A375 (cell line): ENCODE results near the gene LY6G6D. TPM values are rescaled to one million over a fixed set of nuclear protein-coding genes. Genes with fewer than 3 reads are reported as not detected.

ENCODE experiments used
- total RNA-seq: library from RNA; depleted of rRNA; stranded (reverse); fragments of >200 nt; shearing (Covaris generic); gene quantifications from 2 replicates; pipeline ENCODE4 v1.2.3, GENCODE V29; 2014; rRNA removed

Gene LY6G6D, protein sequence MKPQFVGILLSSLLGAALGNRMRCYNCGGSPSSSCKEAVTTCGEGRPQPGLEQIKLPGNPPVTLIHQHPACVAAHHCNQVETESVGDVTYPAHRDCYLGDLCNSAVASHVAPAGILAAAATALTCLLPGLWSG
- not detected in 2 replicates for total RNA-seq

DNA sequence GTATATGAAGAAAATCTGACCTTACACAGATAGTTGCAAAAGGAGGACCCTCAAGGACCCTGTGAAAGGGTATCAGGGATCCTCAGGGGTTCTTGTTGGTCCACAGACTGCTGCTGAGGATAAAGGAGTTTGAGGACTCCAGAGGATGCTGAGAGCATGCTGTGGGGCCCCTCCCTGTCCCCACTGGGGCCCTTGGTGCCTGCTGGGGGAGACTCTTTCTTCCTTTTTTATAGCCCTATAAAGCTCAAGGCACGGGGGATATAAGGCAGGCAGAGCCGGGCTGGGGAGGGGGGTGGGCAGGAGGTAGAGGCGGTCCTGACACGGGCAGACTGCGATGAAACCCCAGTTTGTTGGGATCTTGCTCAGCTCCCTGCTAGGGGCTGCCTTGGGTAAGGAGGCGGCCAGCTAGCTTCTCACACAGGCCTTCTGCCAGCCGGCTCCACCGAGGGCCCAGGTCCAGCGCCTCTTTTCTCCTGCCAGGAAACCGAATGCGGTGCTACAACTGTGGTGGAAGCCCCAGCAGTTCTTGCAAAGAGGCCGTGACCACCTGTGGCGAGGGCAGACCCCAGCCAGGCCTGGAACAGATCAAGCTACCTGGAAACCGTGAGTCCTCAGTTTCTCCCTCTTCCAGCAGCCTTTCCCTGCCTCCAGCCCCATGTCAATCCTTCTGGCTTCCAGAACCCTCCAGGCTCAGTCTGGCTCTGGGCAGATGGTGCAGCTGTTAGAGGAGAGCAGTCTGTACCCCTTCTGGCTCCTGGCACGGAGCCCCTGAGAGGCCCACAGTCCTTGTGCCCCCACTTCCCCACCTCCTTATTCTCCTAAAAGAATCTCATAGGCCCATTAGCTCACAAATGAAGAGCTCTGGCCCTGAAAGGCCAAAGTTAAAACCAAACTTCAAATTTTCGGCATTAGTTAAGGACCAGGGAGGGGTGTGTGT lies at the start of gene LY6G6D:
LY6G6D (plus strand) TSS at position 327 of the 937 bp plus-strand sequence; CDS start at position 335, 8 bp downstream.

DNA sequence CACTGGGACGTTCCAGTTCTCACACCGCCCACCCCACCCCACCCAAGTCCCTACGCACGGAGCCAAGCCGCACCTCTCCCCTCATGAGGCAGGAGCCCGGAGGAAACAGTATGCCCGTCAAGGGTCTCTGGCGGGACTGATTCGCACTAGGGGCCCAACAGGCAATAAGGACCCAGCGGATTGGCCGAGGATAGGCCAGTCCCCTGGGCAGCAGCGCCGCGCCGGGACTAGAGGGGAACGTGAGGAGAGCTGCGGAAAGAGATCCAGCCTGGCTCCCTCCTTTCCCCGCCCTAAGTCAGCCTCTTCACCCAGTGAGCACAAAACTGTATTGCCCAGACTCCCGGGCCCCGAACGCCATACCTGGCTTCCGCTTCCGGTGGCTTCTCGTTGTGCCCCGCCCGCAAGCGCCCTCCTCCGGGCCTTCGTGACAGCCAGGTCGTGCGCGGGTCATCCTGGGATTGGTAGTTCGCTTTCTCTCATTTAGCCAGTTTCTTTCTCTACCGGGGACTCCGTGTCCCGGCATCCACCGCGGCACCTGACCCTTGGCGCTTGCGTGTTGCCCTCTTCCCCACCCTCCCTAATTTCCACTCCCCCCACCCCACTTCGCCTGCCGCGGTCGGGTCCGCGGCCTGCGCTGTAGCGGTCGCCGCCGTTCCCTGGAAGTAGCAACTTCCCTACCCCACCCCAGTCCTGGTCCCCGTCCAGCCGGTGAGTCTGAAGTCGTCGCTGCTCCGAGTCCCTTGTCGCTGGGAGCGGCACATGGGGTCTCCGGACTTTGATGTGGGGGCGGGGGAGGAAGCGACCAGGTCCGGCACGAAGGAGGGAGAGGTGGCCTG lies 49.4 kb upstream of the LY6G6D start, which contains the start of gene CSNK2B:
CSNK2B (plus strand) TSS at position 580 of the 836 bp plus-strand sequence. CDS start 752 bp downstream, outside the sequence.

DNA sequence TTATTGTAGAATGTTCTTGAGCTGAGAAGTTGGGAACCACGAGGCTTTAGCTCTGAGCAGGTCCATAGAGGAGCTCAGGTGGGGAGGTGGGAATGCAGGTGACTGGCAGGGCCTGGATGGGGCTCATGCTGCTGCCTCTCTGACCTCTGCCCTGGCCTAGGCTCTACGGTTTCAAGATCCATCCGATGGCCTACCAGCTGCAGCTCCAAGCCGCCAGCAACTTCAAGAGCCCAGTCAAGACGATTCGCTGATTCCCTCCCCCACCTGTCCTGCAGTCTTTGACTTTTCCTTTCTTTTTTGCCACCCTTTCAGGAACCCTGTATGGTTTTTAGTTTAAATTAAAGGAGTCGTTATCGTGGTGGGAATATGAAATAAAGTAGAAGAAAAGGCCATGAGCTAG lies 45.5 kb upstream of the LY6G6D start, which contains the start of gene LY6G5B:
LY6G5B (plus strand) TSS at position 301 of the 400 bp plus-strand sequence. CDS start 975 bp downstream, outside the sequence.

DNA sequence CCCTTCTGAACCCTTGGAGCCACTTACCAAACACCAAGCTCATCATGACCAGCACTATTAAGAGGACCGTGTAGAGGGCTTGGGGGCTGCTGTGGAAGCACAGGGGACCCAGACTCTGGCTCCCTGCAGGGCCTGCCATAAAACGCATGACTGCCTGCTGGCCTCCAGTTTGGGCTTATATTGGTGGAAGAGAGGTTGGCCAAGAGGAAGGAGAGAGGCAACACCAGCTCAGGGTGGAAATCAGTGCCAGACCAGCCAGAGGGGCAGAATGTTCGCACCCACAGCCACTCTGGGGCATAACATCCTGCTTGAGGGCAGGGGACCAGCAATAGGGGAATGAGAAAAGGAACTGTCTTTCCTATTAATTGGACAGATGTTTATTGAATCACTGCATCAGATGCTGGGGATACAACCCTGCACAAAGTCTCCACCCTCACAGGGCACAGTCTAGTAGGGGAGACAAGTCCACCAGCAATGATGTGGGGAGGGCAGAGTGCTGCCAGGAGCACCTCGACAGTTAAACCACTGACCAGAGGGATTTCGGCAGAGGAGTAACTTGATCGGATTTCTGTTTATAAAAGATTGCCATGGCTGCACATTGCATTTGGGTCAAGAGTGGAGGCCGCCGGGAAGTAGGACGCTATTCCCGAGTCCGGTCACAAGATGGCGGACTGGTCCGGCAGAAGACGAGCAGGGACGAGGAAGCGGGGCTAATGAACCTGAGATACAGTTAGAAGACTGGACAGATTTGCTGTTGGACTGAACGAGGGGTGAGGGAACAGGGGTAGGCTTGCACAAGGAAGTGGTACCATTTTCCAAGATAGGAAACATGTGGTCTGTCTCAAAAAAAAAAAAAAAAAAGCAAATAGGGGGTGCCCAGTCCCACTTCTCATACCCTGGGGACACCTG lies 34.7 kb upstream of the LY6G6D start, which contains the start of gene LY6G5C:
LY6G5C (minus strand) TSS at position 842 of the 909 bp plus-strand sequence; CDS start at position 148, 694 bp downstream.

DNA sequence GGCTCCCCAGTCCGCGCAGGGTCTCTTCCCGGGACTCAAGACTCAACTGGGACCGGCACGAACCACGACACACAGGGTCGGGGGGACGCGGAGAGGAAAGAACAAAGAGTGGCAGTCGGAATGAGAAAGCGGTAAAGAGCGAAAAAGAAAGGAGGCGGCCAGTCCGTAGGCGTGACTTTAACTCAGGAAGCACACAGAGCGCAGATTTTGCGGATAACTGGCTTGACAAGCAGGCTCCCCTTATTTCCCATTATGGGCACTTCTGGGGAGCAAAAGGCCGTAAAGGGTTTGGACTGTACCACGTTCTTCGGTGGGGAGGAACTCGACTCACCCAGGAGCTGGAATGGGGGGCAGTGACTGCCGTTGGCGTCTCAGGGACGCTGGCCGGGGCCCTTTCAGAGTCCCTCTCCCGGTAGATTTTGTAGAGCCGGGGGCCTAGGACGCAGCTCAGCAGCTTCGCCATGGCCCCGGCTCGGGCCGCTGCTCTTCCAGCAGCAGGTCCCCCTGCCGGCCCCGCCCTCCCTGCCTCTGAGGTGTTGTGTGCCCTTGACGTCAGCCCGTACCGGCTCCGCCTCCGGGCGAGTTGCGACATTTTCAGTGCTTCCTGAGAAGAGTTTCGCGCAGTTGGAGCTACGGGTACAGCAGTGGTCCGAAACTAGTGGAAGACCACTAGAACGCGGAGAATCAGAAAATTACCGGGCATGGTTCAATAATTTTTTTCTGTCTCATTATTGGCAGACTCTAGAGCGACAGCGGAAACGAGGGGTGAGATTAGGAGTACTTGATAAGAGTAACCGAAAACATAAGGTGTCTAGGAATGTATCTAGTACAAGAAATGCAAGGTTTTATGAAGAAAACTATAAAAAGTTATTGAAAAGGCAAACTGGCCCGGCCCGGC lies 12.1 kb upstream of the LY6G6D start, which contains the start of gene ABHD16A:
ABHD16A (minus strand) TSS at position 506 of the 898 bp plus-strand sequence; CDS start at position 463, 43 bp downstream.

DNA sequence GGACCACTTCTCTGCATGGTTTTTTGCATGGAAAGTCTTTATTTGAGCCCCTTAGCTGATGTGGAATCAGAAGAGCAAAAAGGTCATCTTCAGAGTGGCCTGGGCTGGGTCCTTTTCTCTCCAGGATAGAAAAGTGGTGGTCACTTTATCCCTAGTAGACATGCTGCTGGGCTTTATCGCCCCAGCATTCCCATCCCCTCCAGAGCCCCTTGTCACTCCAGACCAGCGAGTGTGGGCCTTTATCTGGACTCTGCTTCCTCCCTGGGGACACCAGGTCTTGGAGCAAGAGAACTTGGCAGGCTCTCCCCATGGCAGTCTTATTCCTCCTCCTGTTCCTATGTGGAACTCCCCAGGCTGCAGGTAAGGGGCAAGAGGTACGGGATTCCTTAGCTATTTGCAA lies 8.5 kb upstream of the LY6G6D start, which contains the start of gene LY6G6F:
LY6G6F (plus strand) TSS at position 268 of the 400 bp plus-strand sequence; CDS start at position 309, 41 bp downstream.

DNA sequence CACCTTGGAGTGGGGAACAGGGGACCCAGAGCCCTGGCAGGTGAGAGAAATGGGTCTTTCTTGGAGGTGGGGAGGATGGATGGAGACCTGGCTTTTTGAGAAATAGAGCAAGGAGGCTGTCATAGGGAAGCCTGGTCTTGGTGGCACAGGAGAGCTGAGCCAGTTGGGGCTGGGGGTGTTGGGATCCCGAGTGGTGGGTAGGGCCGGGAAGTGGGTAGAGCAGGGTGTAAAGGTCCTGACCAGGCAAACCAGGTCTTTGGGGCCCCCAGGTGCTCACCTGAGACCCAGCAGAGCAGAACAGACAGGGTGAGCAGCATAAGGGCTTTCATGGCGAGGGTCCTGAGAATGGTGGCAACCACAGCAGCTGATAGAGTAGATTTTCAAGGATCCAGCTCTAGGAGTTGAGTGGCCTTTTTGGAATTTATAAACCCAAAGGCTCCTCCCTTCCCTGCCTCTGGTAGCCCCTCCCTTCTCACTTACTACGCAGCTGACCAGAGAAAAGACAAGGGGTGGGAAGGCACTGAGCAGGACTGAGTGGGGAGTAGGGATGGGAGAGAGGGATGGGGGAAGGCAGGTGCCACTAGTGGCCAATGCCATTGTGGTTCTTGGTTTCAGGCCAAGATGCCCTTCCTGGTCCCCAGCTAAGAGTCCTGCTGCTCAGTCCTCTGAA lies 6.3 kb downstream of the LY6G6D start, which contains the start of gene LY6G6C:
LY6G6C (minus strand) TSS at position 396 of the 670 bp plus-strand sequence; CDS start at position 329, 67 bp downstream.

DNA sequence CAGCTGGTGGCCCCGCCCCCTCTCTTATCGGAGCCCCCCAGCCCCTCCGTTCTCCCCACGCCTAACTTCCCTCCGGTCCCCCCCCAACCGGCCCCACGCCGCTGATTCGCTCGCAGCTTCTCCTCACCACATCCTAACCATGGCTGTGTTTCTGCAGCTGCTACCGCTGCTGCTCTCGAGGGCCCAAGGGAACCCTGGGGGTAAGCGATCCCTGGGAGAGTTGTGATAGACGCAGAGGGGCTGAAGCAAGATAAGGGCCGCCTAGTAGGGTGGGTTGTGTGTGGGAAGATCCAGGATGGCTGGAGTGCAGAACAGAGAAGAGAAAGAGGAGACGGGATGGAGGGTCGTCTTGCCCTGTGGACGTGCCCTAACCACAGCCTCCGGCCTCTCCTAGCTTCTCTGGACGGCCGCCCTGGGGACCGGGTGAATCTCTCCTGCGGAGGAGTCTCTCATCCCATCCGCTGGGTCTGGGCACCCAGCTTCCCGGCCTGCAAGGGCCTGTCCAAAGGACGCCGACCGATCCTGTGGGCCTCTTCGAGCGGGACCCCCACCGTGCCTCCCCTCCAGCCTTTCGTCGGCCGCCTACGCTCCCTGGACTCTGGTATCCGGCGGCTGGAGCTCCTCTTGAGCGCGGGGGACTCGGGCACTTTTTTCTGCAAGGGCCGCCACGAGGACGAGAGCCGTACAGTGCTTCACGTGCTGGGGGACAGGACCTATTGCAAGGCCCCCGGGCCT lies 8.3 kb downstream of the LY6G6D start, which contains the start of gene MPIG6B:
MPIG6B (plus strand) TSS at position 129 of the 735 bp plus-strand sequence; CDS start at position 140, 11 bp downstream.

DNA sequence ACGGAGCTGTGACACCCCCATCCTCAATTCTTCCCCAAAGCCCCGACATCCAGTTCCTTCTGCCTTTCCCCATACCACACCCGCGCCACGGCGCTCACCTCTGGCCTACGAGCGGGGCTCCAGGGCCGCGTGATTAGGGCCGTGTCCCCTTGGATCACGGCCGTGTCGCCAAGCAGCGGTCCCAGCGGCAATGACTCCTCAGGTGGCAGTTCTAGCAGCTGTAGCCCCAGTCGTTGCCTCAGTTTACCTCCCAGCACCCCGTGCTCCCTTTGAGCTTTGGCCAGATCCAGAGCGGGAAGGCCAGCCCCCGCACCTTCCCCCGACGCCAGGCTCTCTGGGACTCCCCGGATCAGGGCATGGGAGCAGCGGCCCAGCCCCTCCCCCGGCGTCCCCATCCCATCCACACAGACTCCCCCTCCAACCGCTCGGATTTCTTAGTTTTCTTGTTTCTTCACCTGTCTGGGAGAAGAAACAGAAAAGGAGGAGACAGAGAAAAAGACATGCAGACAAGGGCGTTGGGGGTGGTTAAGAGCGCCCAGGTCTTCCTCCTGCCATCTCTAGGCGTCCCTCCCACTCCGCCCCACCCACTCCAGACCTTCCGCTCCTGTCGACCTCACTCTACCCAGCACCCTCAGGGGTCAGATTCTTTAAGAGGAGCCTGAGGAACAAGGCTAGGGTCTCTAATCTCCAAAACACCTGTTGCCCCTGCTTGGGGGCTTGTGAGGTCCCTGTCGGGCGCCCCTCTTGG lies 13.8 kb downstream of the LY6G6D start, which contains the start of gene DDAH2:
DDAH2 (minus strand) TSS at position 533 of the 748 bp plus-strand sequence; CDS start at position 395, 138 bp downstream.

DNA sequence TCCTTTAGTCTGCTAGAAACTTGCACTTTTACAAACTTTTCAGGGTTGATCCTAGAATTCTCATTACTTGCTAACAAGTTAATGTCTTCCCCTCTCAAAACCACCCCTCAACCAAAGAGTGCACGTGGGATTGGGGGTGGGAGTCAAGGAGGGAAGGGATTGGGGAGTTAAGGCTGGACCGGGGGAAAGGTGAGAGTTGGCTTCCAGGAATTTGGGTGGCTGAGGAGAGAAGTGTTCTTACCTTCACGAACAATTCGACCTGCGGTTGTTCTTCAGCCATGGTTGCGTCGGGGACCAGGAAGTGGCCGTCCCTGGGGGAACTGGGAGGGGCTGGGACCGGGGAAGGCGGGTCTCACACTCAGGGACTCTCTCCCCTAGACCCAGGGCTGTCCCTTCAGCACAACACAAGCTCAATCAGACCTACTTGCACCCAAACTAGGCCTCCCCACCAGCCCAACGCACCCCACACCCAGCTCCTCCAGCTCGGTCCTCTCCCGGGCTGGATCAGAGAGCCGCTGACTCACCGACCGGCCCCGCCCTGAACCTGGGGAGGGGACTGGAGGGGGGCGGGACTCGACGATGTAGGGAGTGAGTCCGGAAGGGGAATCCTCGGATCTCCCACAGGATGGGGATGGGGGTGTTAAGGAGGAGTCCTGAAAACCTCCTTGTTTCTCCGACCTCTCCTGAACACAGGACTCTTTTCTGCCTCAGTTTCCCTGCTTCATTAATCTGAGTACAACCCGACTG lies 21.0 kb downstream of the LY6G6D start, which contains the start of gene CLIC1:
CLIC1 (minus strand) TSS at position 510 of the 747 bp plus-strand sequence; CDS start at position 280, 230 bp downstream.

DNA sequence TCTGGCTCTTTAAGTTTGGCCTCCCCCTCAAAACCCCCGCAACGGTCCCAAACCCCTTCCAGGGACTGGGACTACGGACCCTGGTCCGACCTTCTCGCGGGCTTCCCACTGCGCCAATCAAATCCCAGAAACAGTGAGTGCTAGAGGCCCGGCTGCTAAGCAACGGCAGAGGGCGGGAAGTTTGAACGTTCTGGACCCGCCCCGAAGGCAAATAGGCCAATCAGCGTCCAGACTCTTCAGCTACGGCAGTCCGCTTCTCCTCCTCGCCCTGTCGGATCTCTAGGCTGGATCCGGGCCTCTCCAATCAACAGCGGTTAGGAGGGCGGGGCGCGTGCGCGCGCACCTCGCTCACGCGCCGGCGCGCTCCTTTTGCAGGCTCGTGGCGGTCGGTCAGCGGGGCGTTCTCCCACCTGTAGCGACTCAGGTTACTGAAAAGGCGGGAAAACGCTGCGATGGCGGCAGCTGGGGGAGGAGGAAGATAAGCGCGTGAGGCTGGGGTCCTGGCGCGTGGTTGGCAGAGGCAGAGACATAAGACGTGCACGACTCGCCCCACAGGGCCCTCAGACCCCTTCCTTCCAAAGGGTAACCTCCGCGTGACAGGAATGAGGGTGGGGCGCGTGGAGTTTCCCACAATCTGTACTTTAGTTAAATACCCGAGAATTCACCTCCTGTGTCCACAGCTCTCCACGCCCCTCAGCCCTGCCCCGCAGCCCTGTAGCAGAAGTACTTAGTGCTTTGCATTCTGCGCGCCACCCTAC lies 24.7 kb downstream of the LY6G6D start, which contains the start of gene MSH5:
MSH5 (plus strand) TSS at position 367 of the 758 bp plus-strand sequence. CDS start 462 bp downstream, outside the sequence.

DNA sequence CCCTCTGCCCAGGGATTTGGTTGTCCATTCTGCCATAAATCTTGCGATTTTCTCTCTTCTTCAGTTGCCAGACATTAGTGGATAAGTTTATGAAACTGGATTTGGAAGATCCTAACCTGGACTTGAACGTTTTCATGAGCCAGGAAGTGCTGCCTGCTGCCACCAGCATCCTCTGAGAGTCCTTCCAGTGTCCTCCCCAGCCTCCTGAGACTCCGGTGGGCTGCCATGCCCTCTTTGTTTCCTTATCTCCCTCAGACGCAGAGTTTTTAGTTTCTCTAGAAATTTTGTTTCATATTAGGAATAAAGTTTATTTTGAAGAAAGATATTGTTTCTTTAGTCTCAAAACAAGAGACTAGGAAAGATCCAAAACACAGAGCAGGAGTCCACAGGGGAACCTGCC lies 47.2 kb downstream of the LY6G6D start, which contains the start of gene SAPCD1:
SAPCD1 (plus strand) TSS at position 301 of the 400 bp plus-strand sequence. CDS start 399 bp downstream, outside the sequence.

